ENCODE results near the gene PDGFC. TPM values are rescaled to one million over a fixed set of nuclear protein-coding genes. Genes with fewer than 3 reads are reported as not detected.
A peak's percentile ranks its signal among the peaks of the same experiment; 100 is the strongest.

The PDGFC gene
- total and polyA plus RNA-seq, 2 donors (not counting 3 experiments of a cell fraction or from before 2014, with no cell fraction given) = 2.7 to 5.3 TPM

DNA sequence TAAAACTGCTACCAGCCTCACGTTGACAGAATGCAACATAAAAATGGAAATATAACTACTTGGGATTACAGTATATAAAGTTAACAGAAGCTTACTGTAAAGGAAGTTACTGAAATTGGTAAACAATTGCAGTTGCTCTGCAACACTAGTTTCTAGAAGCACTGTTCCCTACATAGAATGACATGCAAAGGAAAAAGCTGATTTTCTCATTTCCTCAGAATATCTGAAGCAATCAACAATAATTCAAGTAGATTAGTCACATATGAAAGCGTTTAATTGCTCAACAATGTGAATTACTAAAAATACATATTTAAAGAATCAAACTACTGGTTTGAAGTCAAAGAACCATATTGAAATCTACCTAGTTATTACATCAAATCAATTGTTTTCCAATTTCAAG, 31.8 kb downstream of the PDGFC start:
- DNase-seq (ENCODE audit: low read depth, low spot score) = peak; percentile 30
- Histone ChIP-seq H3K4me1 (ENCODE audit: control insufficient read depth, extremely low read depth, insufficient read depth, low read length) (peaks cover 13% of the 10 kb centered on the region), H3K27ac (ENCODE audit: insufficient read depth, low read depth, low read length) (no peak overlapping the region), H3K4me3 (replicated peaks in 1 of 3; ENCODE audit: insufficient read depth in 1 of 3, low read depth in 1 of 3, low read length in 3 of 3) (no peak overlapping the region), H2AFZ (ENCODE audit: low read depth, low read length) (no peak overlapping the region), H3K27me3 (ENCODE audit: control insufficient read depth in 2 of 2, insufficient read depth in 2 of 2, low read length in 2 of 2) (no peaks in the 10 kb centered on the region), H3K79me2 (ENCODE audit: control insufficient read depth, insufficient read depth, low read length) (peaks cover 2% of the 10 kb centered on the region), H4K20me1 (replicated peaks; ENCODE audit: control insufficient read depth, extremely low read depth, insufficient read depth, low read length) (no peaks in the 10 kb centered on the region), H3K4me2 (ENCODE audit: insufficient read depth, low read length) (no peak overlapping the region), H3K9me3 (replicated peaks; ENCODE audit: control insufficient read depth, insufficient read depth, low read length) (no peaks in the 10 kb centered on the region), H3K36me3 (ENCODE audit: control insufficient read depth in 2 of 2, extremely low read depth in 1 of 2, insufficient read depth in 2 of 2, low read length in 2 of 2) (no peaks in the 10 kb centered on the region), H3K9me1 (replicated peaks; ENCODE audit: control insufficient read depth, extremely low read depth, insufficient read depth, low read length) (no peaks in the 10 kb centered on the region), H3K9ac (replicated peaks; ENCODE audit: extremely low read depth, insufficient read depth, low read length) (no peak overlapping the region)
- TF ChIP-seq GATA2 (IDR thresholded peaks at IDR 0.05; ENCODE audit: insufficient read depth, insufficient read length, low read depth, low read length) (no peak), POLR2A (IDR thresholded peaks at IDR 0.05; ENCODE audit: low read depth, low read length) (no peak), EZH2 (IDR thresholded peaks at IDR 0.05; ENCODE audit: borderline replicate concordance, low read depth, low read length, severe bottlenecking) (no peak), FOS (IDR thresholded peaks at IDR 0.05; ENCODE audit: borderline replicate concordance, insufficient read depth, low read length) (no peak)
- POLR2A ChIA-PET = no interaction called here
- dilution Hi-C loops (cut with MboI; ENCODE audit: extremely low pct_ligation_motif_present, low sequenced_read_pairs) (no loop called here), intact Hi-C loops (cut with micrococcal nuclease) (no loop called here)
- FAIRE-seq = no peak
- no TSS peak for BruUV-seq (replicated peaks)
- CTCF ChIA-PET = no interaction called here

GRCh38 chr4:156939139-156939538, 32.5 kb downstream of the PDGFC start:
- Histone ChIP-seq H2AFZ (ENCODE audit: low read depth, low read length) (no peak overlapping the region), H3K4me2 (ENCODE audit: insufficient read depth, low read length) (no peak overlapping the region), H3K9me3 (replicated peaks; ENCODE audit: control insufficient read depth, insufficient read depth, low read length) (no peaks in the 10 kb centered on the region), H3K27me3 (ENCODE audit: control insufficient read depth in 2 of 2, insufficient read depth in 2 of 2, low read length in 2 of 2) (no peaks in the 10 kb centered on the region), H3K4me3 (replicated peaks in 1 of 3; ENCODE audit: insufficient read depth in 1 of 3, low read depth in 1 of 3, low read length in 3 of 3) (no peak overlapping the region), H3K36me3 (ENCODE audit: control insufficient read depth in 2 of 2, extremely low read depth in 1 of 2, insufficient read depth in 2 of 2, low read length in 2 of 2) (no peaks in the 10 kb centered on the region), H3K4me1 (ENCODE audit: control insufficient read depth, extremely low read depth, insufficient read depth, low read length) (peaks cover 13% of the 10 kb centered on the region), H3K27ac (ENCODE audit: insufficient read depth, low read depth, low read length) (no peak overlapping the region), H3K79me2 (ENCODE audit: control insufficient read depth, insufficient read depth, low read length) (no peaks in the 10 kb centered on the region), H3K9ac (replicated peaks; ENCODE audit: extremely low read depth, insufficient read depth, low read length) (no peak overlapping the region), H4K20me1 (replicated peaks; ENCODE audit: control insufficient read depth, extremely low read depth, insufficient read depth, low read length) (no peaks in the 10 kb centered on the region), H3K9me1 (replicated peaks; ENCODE audit: control insufficient read depth, extremely low read depth, insufficient read depth, low read length) (no peaks in the 10 kb centered on the region)
- DNase-seq (ENCODE audit: low read depth, low spot score) = peak; percentile 26
- ChIA-PET CTCF (no interaction called here), POLR2A (no interaction called here)
- FAIRE-seq = no peak
- TF ChIP-seq, protein P1, sequence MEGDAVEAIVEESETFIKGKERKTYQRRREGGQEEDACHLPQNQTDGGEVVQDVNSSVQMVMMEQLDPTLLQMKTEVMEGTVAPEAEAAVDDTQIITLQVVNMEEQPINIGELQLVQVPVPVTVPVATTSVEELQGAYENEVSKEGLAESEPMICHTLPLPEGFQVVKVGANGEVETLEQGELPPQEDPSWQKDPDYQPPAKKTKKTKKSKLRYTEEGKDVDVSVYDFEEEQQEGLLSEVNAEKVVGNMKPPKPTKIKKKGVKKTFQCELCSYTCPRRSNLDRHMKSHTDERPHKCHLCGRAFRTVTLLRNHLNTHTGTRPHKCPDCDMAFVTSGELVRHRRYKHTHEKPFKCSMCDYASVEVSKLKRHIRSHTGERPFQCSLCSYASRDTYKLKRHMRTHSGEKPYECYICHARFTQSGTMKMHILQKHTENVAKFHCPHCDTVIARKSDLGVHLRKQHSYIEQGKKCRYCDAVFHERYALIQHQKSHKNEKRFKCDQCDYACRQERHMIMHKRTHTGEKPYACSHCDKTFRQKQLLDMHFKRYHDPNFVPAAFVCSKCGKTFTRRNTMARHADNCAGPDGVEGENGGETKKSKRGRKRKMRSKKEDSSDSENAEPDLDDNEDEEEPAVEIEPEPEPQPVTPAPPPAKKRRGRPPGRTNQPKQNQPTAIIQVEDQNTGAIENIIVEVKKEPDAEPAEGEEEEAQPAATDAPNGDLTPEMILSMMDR (IDR thresholded peaks at IDR 0.05; ENCODE audit: extremely low read depth in 1 of 2, insufficient read depth in 1 of 2, low read depth in 1 of 2, low read length in 2 of 2) = no peak
- TF ChIP-seq POLR2A (IDR thresholded peaks at IDR 0.05; ENCODE audit: low read depth, low read length) = no peak
- no peak for TF ChIP-seq GATA2 (IDR thresholded peaks at IDR 0.05; ENCODE audit: insufficient read depth, insufficient read length, low read depth, low read length)
- TF ChIP-seq POLR2AphosphoS5 (IDR thresholded peaks at IDR 0.05; ENCODE audit: insufficient read depth, low read depth, low read length) = no peak
- peak; percentile 24 for TF ChIP-seq FOS (IDR thresholded peaks at IDR 0.05; ENCODE audit: borderline replicate concordance, insufficient read depth, low read length)
- TF ChIP-seq MYC (IDR thresholded peaks at IDR 0.05; ENCODE audit: low read depth, low read length) = no peak
- TF ChIP-seq, protein P2, sequence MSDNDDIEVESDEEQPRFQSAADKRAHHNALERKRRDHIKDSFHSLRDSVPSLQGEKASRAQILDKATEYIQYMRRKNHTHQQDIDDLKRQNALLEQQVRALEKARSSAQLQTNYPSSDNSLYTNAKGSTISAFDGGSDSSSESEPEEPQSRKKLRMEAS (IDR thresholded peaks at IDR 0.05; ENCODE audit: insufficient read depth, insufficient read length) = no peak
- TF ChIP-seq JUN (IDR thresholded peaks at IDR 0.05; ENCODE audit: borderline replicate concordance, insufficient read depth, insufficient read length, low read depth) = no peak
- intact Hi-C loops (cut with micrococcal nuclease) = no loop called here
- dilution Hi-C loops (cut with MboI; ENCODE audit: extremely low pct_ligation_motif_present, low sequenced_read_pairs) = no loop called here
- no TSS peak for BruUV-seq (replicated peaks)

All from endothelial cell of umbilical vein (primary cell).